Measurements from ENCODE around the gene SIRT7. TPM values are rescaled to one million over a fixed set of nuclear protein-coding genes. Genes with fewer than 3 reads are reported as not detected.
A peak's percentile ranks its signal among the peaks of the same experiment; 100 is the strongest.

Gene SIRT7
- total RNA-seq, 4 donors from 2014 or later: 32.0 to 44.6 (median 38.0) TPM

GRCh38 chr17:81909966-81910839, 7.8 kb downstream of the SIRT7 start:
- 38 to 42% methylated on average over 23 of the region's 23 CpGs for WGBS, 2 donors
- H3K4me3 ChIP-seq (ENCODE audit: low read depth, poor library complexity, severe bottlenecking): peak overlapping the region; percentile 60
- intact Hi-C loops (cut with DNase I; ENCODE audit: low total_unique reads): no loop called here
- no peak for TF ChIP-seq POLR2A (IDR thresholded peaks at IDR 0.05)
- TF ChIP-seq, protein P1, sequence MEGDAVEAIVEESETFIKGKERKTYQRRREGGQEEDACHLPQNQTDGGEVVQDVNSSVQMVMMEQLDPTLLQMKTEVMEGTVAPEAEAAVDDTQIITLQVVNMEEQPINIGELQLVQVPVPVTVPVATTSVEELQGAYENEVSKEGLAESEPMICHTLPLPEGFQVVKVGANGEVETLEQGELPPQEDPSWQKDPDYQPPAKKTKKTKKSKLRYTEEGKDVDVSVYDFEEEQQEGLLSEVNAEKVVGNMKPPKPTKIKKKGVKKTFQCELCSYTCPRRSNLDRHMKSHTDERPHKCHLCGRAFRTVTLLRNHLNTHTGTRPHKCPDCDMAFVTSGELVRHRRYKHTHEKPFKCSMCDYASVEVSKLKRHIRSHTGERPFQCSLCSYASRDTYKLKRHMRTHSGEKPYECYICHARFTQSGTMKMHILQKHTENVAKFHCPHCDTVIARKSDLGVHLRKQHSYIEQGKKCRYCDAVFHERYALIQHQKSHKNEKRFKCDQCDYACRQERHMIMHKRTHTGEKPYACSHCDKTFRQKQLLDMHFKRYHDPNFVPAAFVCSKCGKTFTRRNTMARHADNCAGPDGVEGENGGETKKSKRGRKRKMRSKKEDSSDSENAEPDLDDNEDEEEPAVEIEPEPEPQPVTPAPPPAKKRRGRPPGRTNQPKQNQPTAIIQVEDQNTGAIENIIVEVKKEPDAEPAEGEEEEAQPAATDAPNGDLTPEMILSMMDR (IDR thresholded peaks at IDR 0.05): no peak
- DNase-seq (ENCODE audit: low spot score in 2 of 2): no peak

GRCh38 chr17:81909231-81909630, 8.7 kb downstream of the SIRT7 start:
- intact Hi-C loops (cut with DNase I; ENCODE audit: low total_unique reads): no loop called here
- no peak for DNase-seq (ENCODE audit: low spot score in 2 of 2)
- TF ChIP-seq POLR2A (IDR thresholded peaks at IDR 0.05): no peak
- TF ChIP-seq, protein P1 (IDR thresholded peaks at IDR 0.05): no peak
- no peak overlapping the region for H3K4me3 ChIP-seq (ENCODE audit: low read depth, poor library complexity, severe bottlenecking)
- 89 to 98% methylated on average over 7 to 12 of the region's 12 CpGs for WGBS, 2 donors

- no peak overlapping the region for H3K4me3 ChIP-seq (ENCODE audit: low read depth, poor library complexity, severe bottlenecking)
- intact Hi-C loops (cut with DNase I; ENCODE audit: low total_unique reads): no loop called here
- 97% methylated on average over 11 of the region's 11 CpGs for WGBS, 2 donors
- DNase-seq (ENCODE audit: low spot score in 2 of 2): no peak
- no peak for TF ChIP-seq POLR2A (IDR thresholded peaks at IDR 0.05)
- TF ChIP-seq, protein P1 (IDR thresholded peaks at IDR 0.05): no peak
These were observed 9.2 kb downstream of the SIRT7 start for GRCh38 chr17:81908793-81909192.

DNA sequence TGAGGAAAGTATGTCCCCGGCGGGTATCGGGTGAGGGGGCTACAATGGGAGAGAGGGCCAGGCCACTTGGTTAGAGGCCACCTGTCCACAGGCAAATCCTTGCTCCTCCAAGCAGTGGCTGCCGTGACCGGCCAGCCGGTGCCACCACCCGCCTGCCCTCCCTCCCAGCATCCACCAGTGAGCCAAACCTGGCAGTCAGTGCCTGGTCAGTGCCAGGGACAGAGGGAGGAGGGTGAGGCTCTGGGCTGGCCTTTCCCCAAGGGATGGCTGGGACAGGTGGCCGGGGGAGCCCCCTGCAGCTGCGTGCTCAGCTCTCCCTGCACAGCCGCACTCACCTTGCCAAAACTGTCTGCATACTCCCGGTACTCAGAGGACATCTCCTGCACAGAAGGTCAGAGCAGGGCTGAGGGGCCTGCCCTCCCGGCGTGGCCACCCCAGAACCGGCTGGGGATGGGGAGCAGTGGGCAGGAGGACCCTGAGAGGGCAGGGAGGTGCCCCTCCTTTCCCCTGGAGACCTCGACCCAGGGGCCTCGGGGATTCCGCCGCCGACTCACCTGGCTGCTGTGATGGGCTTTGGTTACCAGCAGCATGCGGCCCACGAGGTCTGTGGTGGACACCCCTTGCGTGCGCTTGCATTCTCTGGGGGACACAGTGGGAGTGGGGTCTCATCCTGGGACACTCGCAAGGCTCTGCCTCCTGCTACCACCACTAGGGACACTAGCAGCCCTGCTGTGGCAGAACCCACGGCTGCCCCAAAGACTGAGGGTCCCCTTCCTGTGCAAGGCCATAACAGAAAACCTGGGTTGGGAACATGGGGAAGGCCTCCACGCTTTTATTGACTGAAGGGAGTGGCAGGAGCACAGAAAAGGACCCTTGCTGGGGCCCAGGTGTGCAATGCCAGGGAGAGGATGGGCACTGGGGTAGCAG, 10.5 kb downstream of the SIRT7 start:
- intact Hi-C loops (cut with DNase I; ENCODE audit: low total_unique reads): no loop called here
- H3K4me3 ChIP-seq (ENCODE audit: low read depth, poor library complexity, severe bottlenecking): no peak overlapping the region
- TF ChIP-seq, protein P1 (IDR thresholded peaks at IDR 0.05): no peak
- no peak for TF ChIP-seq POLR2A (IDR thresholded peaks at IDR 0.05)
- WGBS, 2 donors: 93 to 94% methylated on average over 13 of the region's 26 CpGs
- DNase-seq (ENCODE audit: low spot score in 2 of 2): no peak

DNA sequence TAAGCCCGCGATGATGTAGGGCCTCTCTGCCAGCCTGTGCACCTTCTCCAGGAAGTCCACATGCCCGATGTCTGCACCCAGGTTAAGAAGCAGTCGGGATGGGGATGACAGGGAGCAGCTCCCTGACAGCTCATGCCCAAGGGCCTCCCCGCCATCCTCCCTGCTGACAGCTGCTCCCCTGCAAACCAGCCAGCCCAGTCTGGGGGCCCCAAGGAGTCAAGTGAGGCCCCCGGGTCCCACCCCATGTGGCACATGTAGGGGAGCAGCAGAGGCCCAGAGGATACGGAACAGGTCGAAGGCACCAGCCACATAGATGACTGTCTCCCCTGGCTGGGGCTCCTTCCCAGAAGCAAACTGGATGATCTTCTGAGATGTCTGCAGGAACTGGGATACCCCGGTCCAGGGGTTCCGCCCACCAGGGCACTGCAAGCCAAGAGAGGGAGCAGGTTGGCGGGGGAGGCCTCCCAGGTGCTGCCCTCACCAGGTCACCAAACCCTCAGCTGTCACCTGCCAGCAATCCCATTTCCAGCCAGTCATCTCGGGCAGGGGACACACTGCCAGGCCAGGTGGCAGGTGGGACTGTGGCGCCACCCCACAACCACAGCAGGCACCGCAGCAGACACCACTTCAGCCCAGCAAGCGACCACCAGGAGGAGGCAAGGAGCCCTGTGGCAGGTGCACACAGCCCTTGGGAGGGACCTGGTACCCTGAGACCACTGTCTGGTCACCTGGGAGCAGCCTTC, 11.3 kb downstream of the SIRT7 start:
- H3K4me3 ChIP-seq (ENCODE audit: low read depth, poor library complexity, severe bottlenecking): no peak overlapping the region
- intact Hi-C loops (cut with DNase I; ENCODE audit: low total_unique reads): no loop called here
- 90% methylated on average over 11 to 12 of the region's 15 CpGs for WGBS, 2 donors
- TF ChIP-seq, protein P1 (IDR thresholded peaks at IDR 0.05): no peak
- TF ChIP-seq POLR2A (IDR thresholded peaks at IDR 0.05): no peak
- DNase-seq (ENCODE audit: low spot score in 2 of 2): no peak

All from lower leg skin (tissue), 4 donors.